ENCODE results near the gene PPP3CB. TPM values are rescaled to one million over a fixed set of nuclear protein-coding genes. Genes with fewer than 3 reads are reported as not detected.

Gene PPP3CB
- total RNA-seq, 1 donor from 2014 or later = 56.4 TPM

GRCh38 chr10:73497623-73498022 lies 1.8 kb upstream of the PPP3CB start:
- Mint-ChIP-seq H3K4me3 (ENCODE audit: low read depth) (no peak overlapping the region), H3K4me1 (ENCODE audit: low read depth) (peaks cover 20% of the 10 kb centered on the region), H3K27ac (no peak overlapping the region), H3K36me3 (ENCODE audit: insufficient read depth) (peaks cover 12% of the 10 kb centered on the region), H3K9me3 (ENCODE audit: low read depth) (no peaks in the 10 kb centered on the region), H3K27me3 (no peaks in the 10 kb centered on the region)
- DNase-seq (ENCODE audit: low spot score, unreplicated experiment) = no peak
- no peak for TF ChIP-seq CTCF (IDR thresholded peaks at IDR 0.05; ENCODE audit: unreplicated experiment)

- Mint-ChIP-seq H3K36me3 (ENCODE audit: insufficient read depth) (peaks cover 8% of the 10 kb centered on the region), H3K9me3 (ENCODE audit: low read depth) (no peaks in the 10 kb centered on the region), H3K4me1 (ENCODE audit: low read depth) (peaks cover 20% of the 10 kb centered on the region), H3K4me3 (ENCODE audit: low read depth) (peak overlapping the region; percentile 92), H3K27ac (peak overlapping the region; percentile 99), H3K27me3 (no peaks in the 10 kb centered on the region)
- no peak for TF ChIP-seq CTCF (IDR thresholded peaks at IDR 0.05; ENCODE audit: unreplicated experiment)
- DNase-seq (ENCODE audit: low spot score, unreplicated experiment) = peak; percentile 62
Measured at GRCh38 chr10:73495226-73495883, 469 bp downstream of the PPP3CB start.

GRCh38 chr10:73494877-73495225 lies 973 bp downstream of the PPP3CB start:
- Mint-ChIP-seq H3K27me3 (no peaks in the 10 kb centered on the region), H3K9me3 (ENCODE audit: low read depth) (no peaks in the 10 kb centered on the region), H3K27ac (peak overlapping the region; percentile 99), H3K4me3 (ENCODE audit: low read depth) (peak overlapping the region; percentile 92), H3K4me1 (ENCODE audit: low read depth) (peaks cover 22% of the 10 kb centered on the region), H3K36me3 (ENCODE audit: insufficient read depth) (peaks cover 7% of the 10 kb centered on the region)
- DNase-seq (ENCODE audit: low spot score, unreplicated experiment) = no peak
- TF ChIP-seq CTCF (IDR thresholded peaks at IDR 0.05; ENCODE audit: unreplicated experiment) = no peak

- Mint-ChIP-seq H3K9me3 (ENCODE audit: low read depth) (no peaks in the 10 kb centered on the region), H3K36me3 (ENCODE audit: insufficient read depth) (peaks cover 4% of the 10 kb centered on the region), H3K4me3 (ENCODE audit: low read depth) (peak overlapping the region; percentile 48), H3K27ac (peak overlapping the region; percentile 78), H3K4me1 (ENCODE audit: low read depth) (peaks cover 22% of the 10 kb centered on the region), H3K27me3 (no peaks in the 10 kb centered on the region)
- TF ChIP-seq CTCF (IDR thresholded peaks at IDR 0.05; ENCODE audit: unreplicated experiment) = no peak
- DNase-seq (ENCODE audit: low spot score, unreplicated experiment) = no peak
Measured at GRCh38 chr10:73494213-73494612, 1.6 kb downstream of the PPP3CB start.

GRCh38 chr10:73493781-73494180 lies 2.0 kb downstream of the PPP3CB start:
- Mint-ChIP-seq H3K36me3 (ENCODE audit: insufficient read depth) (peaks cover 6% of the 10 kb centered on the region), H3K4me3 (ENCODE audit: low read depth) (peak overlapping the region; percentile 48), H3K9me3 (ENCODE audit: low read depth) (no peaks in the 10 kb centered on the region), H3K27me3 (no peaks in the 10 kb centered on the region), H3K27ac (peak overlapping the region; percentile 78), H3K4me1 (ENCODE audit: low read depth) (peaks cover 24% of the 10 kb centered on the region)
- DNase-seq (ENCODE audit: low spot score, unreplicated experiment) = no peak
- no peak for TF ChIP-seq CTCF (IDR thresholded peaks at IDR 0.05; ENCODE audit: unreplicated experiment)

Data from progenitor cell of endocrine pancreas (in vitro differentiated cells).